T-helper 2 cell treated with Interferon-gamma antibody and Interleukin-4, amounts not matched to agents 100 ng/mL and 5 ng/mL, for 36 hours (primary cell): ENCODE results near the gene COLEC12. TPM values are rescaled to one million over a fixed set of nuclear protein-coding genes. Genes with fewer than 3 reads are reported as not detected.

Experiments
- intact Hi-C: fragments of 100-400 bp; cut with micrococcal nuclease; formaldehyde crosslinking; loops from one replicate; pipeline ENCODE4 v1.15.1; 2023
- total RNA-seq: library from RNA; stranded (reverse); gene quantifications from 2 replicates; pipeline ENCODE4 v1.2.3, GENCODE V29; 2022

COLEC12 gene
- total RNA-seq = not detected in 2 replicates

- intact Hi-C loops = no loop called here
These were observed at the start of gene COLEC12 for GRCh38 chr18:500632-501405. Gene COLEC12 (minus strand): TSS chr18:500701. CDS start chr18:500514, 187 bp downstream.

DNA sequence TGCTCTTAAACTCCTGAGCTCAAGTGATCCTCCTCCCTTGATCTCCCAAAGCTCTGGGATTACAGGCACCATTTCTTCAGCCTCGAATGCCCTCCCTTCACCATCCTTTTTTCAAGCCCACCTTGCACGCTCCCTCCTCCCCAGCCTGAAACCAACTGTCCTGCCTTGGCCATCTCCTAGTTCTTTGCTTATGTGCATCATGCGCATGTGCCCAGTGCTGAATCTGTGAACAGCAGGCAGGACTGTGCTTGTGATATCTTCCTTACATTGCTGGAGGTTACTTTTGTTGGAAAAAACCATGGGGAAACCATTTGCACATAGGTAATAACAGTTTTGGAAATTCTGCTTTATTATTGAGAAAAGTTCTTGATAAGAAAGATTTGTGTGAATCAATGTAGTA is 49.5 kb upstream of the COLEC12 start:
- intact Hi-C loops = no loop called here

DNA sequence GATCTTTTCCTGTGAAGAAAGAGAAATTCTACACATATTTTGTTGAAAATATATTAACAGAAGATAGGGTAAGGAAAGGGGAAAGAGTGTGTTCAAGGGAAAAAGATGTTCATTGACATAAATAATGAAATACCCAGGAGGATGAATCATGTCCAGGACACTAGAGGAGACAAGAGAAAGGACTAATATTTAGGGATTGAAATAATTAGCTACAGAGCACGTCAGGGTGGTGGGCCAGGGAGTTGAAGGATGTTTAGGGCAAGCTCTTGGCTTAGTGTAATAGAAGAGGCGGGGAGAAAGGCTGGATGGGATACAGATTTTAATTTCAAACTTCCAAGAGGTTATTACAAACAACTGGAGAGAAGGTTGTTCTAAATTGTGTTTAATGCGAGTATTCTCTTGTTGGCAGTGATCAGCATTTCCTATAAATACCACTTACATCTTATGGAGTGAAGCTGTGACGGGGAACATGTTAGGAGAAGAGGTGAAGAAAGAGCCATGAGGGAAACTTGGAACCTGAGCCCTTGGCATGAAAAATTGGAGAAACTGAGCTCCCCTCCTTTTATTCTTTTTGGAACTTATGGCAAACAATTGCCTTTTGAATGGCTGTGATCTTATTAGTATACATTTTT is 43.1 kb upstream of the COLEC12 start:
- intact Hi-C loops = no loop called here

GRCh38 chr18:533995-534601 is 33.6 kb upstream of the COLEC12 start:
- intact Hi-C loops = no loop called here

GRCh38 chr18:532632-533031 is 32.1 kb upstream of the COLEC12 start:
- intact Hi-C loops = no loop called here

GRCh38 chr18:532018-532417 is 31.5 kb upstream of the COLEC12 start:
- intact Hi-C loops = no loop called here

DNA sequence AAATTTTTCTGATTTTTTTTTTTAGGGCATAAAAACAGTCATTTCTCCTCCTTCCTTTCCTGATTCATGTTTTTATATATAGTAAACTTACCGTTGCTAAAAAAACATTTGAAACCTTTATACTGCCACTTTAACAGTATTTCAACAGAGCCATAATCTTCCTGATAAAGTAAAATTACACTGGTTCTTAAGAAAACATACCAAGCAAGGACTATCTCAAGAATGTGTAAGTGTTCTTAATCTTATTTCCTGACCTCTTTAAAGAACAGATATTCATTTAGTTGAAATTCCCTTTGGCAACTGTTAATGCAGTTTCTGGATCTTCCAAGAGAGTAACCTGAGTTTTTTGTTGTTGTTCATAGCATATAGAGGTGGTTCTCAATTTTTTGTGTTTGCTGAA is 26.6 kb upstream of the COLEC12 start:
- intact Hi-C loops = no loop called here

DNA sequence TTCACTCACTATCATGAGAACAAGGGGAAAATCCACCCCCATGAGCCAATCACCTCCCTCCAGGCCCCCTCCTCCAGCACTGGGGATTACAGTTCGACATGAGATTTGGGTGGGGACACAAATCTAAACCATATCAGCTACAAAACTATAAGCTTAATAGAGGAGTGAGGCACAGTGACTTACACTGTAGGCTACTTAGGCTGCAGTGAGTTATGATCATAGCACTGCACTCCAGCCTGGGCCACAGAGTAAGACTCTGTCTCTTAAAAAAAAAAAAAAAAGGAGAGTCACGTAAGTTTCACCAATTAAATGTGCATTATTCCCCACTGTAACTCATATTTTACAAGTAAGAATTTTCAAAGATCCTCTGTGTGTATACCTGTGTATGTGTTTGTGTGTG is 26.2 kb upstream of the COLEC12 start:
- intact Hi-C loops = no loop called here

DNA sequence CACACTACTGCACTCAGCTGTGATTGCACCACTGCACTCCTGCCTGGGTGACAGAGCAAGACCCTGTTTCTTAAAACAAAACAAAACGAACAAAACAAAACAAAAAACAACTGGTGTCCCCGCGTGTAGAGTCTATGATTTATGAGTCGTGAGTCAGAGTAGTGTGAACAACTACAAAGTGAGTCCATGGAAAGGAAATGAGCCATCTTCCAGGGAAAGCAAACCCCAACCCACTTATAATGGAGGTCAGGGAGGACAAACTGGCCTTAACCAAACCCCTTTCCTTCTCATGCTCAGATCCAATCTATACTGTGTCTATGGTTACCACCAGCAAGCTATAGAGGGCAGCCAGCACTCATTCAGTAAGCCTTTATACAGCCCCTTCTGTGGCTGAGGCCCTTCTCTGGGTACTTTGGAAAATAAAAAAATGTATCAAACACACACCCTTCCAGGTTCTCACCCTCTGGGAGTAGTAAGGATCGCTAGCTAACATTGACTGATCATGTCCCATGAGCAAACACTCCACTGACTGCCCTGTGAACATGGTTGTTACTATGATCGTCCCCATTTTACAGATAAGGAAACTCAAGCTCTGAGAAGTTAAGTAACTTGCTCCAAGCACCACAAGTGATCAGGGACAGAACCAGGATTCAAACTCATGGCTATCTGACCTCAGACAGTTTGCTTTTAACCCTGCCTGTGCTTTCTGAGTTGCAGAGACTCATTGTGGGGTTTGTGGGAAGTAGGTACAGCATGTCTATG is 24.7 kb upstream of the COLEC12 start:
- intact Hi-C loops = no loop called here

- intact Hi-C loops = no loop called here
These were observed 24.0 kb upstream of the COLEC12 start for GRCh38 chr18:524466-524865.

GRCh38 chr18:523561-523960 is 23.1 kb upstream of the COLEC12 start:
- intact Hi-C loops = no loop called here

- intact Hi-C loops = no loop called here
These were observed 18.7 kb upstream of the COLEC12 start for GRCh38 chr18:519019-519879.

- intact Hi-C loops = no loop called here
These were observed 17.6 kb upstream of the COLEC12 start for GRCh38 chr18:518081-518480.

GRCh38 chr18:515838-516237 is 15.3 kb upstream of the COLEC12 start:
- intact Hi-C loops = no loop called here

DNA sequence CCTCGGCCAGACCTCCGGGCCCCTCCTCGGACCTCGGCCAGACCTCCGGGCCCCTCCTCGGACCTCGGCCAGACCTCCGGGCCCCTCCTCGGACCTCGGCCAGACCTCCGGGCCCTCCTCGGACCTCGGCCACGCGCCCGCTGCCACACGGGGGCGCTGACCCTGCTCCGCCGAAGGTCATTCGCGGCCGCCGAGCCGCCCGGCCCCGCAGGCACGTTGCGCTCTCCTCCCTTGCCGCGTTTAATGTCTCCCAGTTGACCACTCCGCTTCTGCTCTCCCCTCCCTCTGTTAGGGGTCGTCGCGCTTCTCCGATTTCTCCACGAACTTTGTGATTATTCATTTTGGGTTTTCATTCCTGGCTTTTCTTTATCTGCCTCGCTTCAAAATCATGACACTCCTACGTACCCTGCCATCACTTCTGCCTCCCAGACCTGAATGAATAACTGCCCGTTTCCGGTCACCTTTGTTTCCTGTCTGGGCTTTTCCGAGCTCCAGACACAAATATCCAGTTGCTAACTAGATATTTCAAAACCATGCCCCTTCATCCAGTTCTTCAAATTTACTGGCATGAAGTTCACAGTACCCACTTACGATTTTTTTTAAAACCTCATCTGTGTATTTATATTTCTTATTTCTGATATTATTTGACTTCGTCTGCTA is 14.8 kb upstream of the COLEC12 start:
- intact Hi-C loops = no loop called here

DNA sequence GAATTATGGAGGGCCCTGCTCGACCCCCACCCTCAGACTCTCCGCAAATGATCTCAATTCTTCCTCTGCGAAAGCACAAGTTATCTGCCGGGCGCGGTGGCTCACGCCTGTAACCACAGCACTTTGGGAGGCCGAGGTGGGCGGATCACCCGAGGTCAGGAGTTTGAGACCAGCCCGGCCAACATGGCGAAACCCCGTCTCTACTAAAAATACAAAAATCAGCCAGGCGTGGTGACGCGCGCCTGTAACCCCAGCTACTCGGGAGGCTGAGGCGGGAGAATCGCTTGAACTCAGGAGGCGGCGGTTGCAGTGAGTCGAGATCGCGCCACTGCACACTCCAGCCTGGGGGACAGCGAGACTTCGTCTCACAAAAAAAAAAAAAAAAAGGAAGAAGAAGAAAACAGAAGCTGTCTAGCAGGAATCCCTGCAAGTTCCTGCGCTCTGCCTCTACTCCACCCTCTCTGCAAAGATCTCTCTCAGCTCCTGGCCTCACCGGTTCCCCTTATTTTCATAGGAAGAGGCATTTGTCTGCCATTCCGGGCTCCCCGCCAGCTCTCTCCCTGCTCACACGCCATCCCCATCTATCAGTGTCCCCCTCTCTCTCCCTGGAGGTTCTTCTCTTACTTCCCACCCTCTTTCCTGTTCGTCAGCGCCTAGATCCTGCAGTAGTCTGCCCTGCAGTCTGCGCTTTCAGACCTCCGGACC is 13.5 kb upstream of the COLEC12 start:
- intact Hi-C loops = no loop called here

GRCh38 chr18:512957-513356 is 12.5 kb upstream of the COLEC12 start:
- intact Hi-C loops = no loop called here

DNA sequence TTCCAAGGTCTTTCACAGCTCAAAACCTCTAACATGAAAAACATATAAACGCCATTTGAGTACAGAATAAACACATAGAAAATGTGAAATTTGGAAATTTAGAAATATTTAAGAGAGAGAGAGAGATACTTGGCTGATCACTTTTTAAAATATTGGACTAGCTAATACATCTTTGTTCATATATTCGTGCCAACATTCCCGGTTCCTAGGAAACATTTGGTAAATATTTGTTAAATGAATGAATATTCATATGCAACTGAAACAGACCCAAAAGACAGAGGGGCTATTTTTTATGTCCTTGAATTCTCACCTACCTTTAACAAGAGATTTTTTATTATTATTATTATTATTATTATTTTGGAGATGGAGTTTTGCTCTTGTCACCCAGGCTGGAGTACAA is 8.3 kb upstream of the COLEC12 start:
- intact Hi-C loops = no loop called here

GRCh38 chr18:507636-508035 is 7.1 kb upstream of the COLEC12 start:
- intact Hi-C loops = no loop called here

GRCh38 chr18:506801-507200 is 6.3 kb upstream of the COLEC12 start:
- intact Hi-C loops = no loop called here
